Activated CD8-positive, alpha-beta memory T cell treated with anti-CD3 and anti-CD28 coated beads for 36 hours (primary cell): ENCODE data around the gene UBFD1. TPM values are rescaled to one million over a fixed set of nuclear protein-coding genes. Genes with fewer than 3 reads are reported as not detected.

Experiments used
- CTCF ChIA-PET: fragments of 350-600 bp; sonication (Branson Sonifier 250); formaldehyde crosslinking; loops from one replicate; lab custom pipeline; 2021; ENCODE audit warnings: antibody characterized with exemption; lab: Charles Lee
- POLR2A ChIA-PET: fragments of 350-600 bp; sonication (Branson Sonifier 250); formaldehyde crosslinking; loops from one replicate; lab custom pipeline; 2021; ENCODE audit warnings: antibody characterized with exemption; lab: Charles Lee
- total RNA-seq, 2 experiments: library from RNA; stranded (reverse); gene quantifications; one replicate each; pipeline ENCODE4 v1.2.3, GENCODE V29; 2021

Gene UBFD1
- total RNA-seq, 2 experiments from 2014 or later: 56.7 to 62.3 TPM

DNA sequence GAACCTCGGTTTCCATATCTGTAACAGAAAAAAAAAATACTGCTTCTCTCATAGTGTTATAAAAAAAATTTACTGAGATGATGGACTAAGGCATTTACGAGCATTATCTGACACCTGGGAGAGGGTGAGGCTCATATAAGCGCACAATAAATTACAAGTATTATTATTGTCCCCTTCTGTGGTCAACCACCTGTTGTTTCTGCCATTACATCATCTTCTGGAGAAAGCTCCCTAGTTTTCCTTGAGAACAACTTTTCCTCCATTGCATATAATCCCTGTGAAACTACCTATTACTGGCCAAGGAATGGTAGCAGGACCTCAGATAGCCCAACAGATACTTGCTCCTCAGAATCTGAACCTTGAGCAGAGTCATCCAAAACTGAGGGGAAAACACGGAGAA lies 35.6 kb upstream of the UBFD1 start:
- CTCF ChIA-PET: no interaction called here
- POLR2A ChIA-PET: interaction anchor here (1.2 kb wide), 1 partner anchor 19 kb away, joined by 3 read pairs; no protein-coding TSS in a partner anchor

DNA sequence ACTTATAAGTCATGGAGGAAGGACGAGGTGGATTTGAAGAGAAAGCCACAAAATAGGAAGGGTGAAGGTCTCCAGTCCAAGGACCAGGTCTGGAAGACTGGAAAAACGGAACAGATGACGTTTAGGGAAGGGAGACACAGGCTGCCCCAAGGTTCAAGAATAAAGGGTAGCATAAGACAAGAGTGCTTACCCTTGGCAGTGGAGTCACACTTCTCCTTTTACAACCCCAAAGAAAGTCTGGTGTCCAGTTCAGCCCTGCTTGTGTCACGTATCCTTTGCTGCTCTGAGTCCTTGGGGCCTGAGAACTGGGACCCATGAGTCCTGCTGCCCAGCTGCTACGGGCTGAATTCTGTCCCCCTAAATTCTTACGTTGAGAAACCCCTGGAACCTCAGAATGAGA lies 34.2 kb upstream of the UBFD1 start:
- CTCF ChIA-PET: no interaction called here
- POLR2A ChIA-PET: no interaction called here

DNA sequence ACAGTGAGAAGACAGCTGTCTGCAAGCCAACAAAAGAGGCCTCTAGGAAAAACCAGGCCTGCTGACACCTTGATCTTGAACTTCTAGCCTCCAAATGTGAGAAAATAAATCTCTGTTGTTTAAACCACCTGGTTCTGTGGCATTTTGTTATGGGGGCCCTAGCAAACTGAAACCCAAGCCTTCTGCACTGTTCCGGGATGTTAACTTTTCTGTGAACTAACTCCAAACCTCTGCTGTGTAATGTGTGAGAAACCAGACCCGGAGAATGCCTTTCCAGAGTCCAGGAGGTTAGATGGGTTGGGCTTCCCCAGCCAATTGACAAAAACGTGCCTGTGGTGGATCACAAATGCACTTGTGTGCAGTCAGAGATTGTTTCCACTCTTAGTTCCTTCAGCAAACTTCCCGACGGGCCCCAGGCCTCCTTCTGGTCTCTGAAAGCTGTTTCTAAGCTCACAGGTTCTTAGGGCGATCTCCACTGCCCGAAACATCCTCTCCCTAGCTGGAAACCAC lies 33.6 kb upstream of the UBFD1 start:
- POLR2A ChIA-PET: no interaction called here
- CTCF ChIA-PET: no interaction called here

DNA sequence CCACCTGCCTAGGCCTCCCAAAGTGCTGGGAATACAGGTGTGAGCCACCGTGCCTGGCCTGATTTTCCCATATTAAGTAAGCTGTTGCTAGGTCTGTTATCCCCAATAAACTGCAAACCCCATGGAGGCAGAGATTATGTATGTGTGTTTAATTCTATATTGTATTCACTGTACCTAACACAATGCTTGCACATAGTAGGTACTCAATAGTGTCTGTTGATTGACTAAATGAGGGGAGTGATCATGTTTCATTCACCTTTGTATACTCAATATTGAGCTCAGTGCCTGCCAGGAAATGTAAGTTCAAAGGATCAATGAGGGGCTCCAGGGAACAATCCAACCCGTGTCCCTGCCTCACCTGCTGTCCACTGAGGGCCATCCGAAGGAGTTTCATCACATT lies 32.6 kb upstream of the UBFD1 start:
- ChIA-PET CTCF (no interaction called here), POLR2A (no interaction called here)

DNA sequence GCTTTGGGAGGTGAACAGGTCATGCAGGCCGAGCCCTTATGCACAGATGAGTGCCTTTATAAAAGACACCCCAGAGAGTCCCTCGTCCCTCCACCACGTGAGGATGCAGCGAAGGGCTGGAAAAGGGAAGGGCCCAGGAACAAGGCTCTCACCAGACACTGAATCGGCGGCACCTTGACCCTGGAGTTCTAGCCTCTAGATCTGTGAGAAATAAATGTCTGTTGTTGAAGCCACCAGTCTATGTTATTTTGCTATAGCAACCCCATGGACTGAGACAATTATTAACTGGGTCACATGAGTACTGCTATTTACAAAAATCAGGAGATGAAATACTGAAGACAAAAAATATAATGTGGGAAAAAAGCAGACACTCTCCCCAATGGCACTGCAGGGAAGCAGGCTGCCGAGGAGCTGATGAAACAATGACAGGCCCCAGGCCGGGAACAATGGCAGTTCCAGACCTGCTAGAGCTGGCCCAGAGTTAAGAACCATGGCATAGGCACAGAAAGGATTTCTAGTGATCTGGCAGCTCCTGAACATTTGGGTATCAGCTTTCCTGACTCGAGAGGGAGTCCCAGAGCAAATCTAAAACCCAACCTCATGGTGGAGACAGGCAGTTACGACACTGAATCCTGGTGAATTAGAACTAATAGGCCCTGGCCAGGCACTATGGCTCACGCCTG lies 29.4 kb upstream of the UBFD1 start:
- ChIA-PET CTCF (no interaction called here), POLR2A (no interaction called here)

DNA sequence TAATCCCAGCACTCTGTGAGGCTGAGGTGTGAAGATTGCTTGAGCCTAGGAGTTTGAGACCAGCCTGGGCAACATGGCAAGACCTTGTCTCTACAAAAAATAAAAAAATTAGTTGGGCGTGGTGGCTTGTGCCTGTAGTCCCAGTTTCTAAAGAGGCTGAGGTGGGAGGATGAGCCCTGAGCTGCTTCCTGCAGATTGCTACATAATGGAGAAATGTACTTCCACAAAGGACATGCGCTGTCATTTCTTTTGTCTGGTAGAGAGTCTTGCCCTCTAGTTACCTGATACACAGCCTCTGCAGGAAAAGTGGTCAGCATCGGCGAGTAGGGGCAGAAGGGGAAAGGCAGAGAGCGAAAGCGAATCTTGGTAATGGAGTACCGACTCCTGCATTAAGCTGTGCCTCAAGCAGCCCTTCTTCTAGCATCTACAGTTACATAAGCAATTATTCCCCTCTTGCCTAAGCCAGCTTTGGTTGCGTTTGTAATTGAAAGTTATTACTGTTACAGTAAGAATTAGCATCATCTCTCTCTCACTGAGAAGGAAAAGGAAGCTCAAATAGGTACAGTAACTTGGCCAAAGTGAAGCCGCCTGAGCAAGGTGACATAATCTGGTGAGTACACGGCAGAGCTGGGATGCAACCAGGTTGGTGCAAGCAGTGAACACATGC lies 28.8 kb upstream of the UBFD1 start:
- CTCF ChIA-PET: interaction anchor here (1.2 kb wide), 1 partner anchor 11 kb away, joined by 3 read pairs; no protein-coding TSS in a partner anchor
- POLR2A ChIA-PET: no interaction called here

DNA sequence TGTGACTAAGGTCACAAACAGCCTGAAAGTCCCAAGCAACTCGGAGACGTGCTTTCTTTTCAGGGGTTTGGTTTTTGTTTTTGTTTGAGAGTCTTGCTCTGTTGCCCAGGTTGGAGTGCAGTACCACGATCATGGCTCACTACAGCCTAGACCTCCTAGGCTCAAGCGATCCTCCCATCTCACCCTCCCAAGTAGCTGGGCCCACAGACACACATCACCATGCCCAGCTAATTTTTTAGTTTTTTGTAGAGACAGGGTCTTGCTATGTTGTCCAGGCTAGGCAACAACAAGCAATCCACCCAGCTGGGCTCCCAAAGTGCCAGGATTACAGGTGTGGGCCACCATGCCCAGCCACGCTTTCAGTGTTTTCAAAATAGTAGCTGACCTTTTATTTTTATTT lies 27.5 kb upstream of the UBFD1 start:
- POLR2A ChIA-PET: no interaction called here
- CTCF ChIA-PET: interaction anchor here (1.2 kb wide), 1 partner anchor 10 kb away, joined by 3 read pairs; no protein-coding TSS in a partner anchor

DNA sequence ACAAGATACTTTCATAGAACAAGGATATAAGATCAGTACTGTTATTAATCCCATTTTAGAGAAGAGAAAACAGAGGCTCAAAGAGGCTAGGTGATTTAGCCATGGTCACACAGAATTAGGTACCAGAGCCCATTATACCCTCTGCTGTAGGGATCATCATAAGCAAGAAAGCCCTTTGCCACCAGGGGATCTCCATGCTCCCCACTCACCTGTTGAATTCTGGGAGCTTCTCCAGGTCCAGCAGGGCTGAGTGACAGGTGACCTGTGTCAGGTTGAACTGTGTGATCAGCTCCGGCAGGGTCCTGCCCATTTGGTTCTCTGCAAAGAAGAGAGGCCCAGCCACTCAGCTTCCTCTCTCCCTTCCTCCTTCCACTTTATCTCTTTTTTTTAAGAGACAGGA lies 25.1 kb upstream of the UBFD1 start:
- ChIA-PET POLR2A (no interaction called here), CTCF (no interaction called here)

DNA sequence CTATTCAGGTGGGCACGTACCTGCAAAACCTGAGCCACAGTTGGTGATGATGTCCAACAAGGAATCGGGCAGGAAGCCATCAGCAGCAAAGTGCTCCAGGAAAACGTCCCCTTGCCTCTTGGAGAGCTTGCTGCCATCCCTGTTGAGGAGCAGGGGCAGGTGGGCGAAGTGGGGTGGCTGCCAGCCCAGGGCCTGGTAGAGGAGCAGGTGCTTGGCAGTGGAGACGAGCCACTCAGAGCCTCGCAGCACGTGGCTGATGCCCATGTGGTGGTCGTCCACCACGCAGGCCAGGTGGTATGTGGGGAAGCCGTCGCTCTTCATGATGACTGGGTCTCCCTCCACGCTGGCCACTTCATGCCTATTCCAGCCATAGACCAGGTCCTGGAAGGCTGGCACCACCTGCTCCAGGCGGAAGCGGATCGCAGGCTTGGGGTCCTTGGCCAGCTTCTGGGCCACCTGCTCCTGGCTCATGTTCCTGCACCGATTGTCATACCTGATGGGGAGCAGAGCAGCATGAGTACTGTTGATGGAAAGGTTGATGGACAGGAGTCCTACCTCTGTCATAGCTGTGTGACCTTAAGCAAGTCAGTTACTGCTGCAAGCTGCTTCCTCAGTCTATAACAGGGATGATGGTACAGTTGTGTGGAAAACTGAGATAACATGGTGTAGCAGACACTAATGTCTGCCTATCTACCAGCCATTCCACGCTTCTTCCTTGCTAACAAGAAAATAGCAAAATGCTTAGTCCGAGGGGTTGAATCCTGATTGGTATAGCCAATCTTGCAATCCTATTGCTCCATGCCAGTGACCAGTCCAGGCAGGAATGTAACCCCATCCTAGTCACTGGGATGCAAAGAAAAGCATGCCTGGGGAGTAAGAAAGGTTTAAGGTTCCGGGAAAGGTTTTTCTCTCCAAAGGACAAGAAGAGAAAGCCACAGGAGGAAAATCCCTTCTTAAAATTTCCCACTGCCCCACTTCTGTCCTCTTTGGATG lies 22.4 kb upstream of the UBFD1 start:
- CTCF ChIA-PET: no interaction called here

DNA sequence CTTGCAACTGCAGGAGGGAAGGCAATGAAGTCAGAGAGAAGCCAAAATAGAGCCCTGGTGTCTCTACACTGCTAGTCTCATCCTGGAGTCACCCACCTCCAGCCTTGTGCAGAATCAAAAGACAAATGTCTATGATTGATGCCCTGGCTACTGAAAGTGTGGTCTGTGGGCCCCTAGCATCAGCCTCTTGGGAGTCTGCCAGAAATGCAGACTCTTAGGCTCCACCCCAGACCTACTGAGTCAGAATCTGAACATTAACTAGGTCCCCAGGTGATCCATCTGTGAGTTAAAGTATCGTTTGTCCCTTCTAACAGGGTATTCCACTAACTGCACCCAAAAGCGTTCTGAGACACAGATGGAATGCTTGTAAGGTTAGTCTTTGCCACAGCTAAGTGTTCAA lies 21.6 kb upstream of the UBFD1 start:
- CTCF ChIA-PET: no interaction called here
- POLR2A ChIA-PET: no interaction called here

More for the DNA sequence above, 22.4 kb upstream of the UBFD1 start:
- POLR2A ChIA-PET: no interaction called here

DNA sequence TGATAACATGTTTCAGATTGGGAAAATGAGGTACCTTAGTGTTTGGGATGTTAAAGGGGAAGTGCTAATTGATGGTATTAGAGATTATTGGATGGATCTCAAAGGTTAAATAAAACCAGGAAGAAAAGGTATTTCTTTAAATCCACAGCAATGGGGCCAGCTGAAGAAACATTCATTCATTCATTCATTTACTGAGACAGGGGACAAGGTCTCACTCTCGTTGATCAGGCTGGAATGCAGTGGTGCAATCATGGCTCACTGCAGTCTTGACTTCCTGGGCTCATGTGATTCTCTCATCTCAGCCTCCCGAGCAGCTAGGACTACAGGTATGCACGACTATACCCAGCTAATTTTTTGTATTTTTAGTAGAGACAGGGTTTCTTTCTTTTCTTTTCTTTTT lies 20.1 kb upstream of the UBFD1 start:
- CTCF ChIA-PET: no interaction called here
- POLR2A ChIA-PET: no interaction called here

DNA sequence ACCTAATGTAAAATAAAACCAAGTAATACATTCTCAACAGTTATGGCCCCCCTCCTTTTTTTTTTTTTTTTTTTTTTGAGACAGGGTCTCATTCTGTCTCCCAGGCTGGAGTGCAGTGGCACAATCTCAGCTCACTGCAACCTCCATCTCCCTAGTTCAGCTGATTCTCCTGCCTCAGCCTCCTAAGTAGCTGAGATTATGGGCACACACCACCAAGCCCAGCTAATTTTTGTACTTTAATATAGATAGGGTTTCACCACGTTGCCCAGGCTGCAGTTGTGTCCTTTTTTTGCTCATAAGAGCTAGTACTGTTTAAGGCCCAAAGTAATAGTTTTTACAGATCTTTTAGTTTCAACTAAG lies 18.6 kb upstream of the UBFD1 start:
- ChIA-PET POLR2A (no interaction called here), CTCF (interaction anchor here (0.6 kb wide), 1 partner anchor 68 kb away, joined by 3 read pairs; no protein-coding TSS in a partner anchor)

DNA sequence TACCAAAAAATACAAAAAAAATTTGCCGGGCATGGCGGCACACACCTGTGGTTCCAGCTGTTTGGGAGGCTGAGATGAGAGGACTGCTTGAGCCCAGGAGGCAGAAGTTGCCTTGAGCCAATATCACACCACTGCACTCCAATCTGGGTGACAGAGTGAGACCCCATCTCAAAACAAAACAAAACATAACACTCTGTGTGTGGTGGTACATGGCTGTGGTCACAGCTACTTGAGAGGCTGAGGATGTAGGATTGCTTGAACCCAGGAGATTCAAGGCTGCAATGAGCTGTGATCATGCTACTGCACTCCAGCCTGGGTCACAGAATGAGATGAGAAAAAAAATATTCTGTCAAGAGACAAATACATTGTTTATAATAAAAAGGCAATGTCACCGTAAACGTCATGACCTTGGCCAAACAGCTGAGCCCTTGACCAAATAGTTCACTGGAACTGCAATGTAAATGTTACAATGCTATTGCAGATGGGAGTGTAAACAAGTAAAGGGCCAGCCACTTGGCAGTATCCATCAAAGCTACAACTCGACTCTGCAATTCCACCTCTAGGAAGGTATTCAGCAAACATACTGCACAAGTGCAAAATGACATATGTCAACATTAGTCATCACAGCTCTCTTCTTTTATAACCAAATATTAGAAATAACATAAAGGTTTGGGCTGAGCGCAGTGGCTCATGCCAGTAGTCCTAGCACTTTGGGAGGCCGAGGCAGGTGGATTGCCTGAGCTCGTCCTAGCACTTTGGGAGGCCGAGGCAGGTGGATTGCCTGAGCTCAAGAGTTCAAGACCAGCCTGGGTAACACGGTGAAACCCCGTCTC lies 17.3 kb upstream of the UBFD1 start:
- CTCF ChIA-PET: interaction anchor here (1.0 kb wide), 1 partner anchor 11 kb away, joined by 3 read pairs; no protein-coding TSS in a partner anchor
- POLR2A ChIA-PET: interaction anchor here (1.2 kb wide), 1 partner anchor 19 kb away, joined by 3 read pairs; no protein-coding TSS in a partner anchor

DNA sequence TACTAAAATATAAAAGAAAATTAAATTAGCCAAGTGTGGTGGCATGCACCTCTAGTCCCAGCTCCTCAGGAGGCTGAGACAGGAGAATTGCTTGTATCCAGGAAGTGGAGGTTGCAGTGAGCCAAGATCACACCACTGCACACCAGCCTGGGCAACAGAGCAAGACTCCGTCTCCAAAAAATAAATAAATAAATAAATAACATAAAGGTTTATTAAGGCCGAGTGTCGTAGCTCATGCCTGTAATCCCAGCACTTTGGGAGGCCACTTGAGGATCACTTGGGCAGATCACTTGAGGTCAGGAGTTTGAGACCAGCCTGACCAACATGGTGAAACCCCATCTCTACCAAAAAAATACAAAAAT lies 16.7 kb upstream of the UBFD1 start:
- POLR2A ChIA-PET: interaction anchor here (1.2 kb wide), 1 partner anchor 20 kb away, joined by 3 read pairs; no protein-coding TSS in a partner anchor
- CTCF ChIA-PET: interaction anchor here (1.0 kb wide), 1 partner anchor 11 kb away, joined by 3 read pairs; no protein-coding TSS in a partner anchor

DNA sequence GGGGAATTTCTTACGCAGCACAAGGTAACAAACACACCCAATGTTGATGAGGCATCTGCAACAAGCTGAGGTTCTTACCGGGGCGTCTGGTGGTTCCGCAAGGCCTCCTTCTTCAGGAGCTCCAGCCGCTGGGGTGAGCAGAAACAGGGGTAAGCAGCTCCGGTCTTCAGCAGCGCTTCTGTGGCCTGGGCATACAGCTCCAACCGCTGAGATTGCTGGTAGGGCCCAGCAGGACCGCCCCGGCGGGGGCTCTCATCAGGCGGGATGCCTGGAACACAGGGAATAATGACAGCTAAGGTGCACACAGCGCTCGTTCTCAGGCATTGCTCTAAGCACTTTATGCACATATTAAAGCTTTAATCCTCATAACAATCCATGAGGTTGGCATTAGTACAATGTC lies 13.1 kb upstream of the UBFD1 start:
- POLR2A ChIA-PET: no interaction called here

DNA sequence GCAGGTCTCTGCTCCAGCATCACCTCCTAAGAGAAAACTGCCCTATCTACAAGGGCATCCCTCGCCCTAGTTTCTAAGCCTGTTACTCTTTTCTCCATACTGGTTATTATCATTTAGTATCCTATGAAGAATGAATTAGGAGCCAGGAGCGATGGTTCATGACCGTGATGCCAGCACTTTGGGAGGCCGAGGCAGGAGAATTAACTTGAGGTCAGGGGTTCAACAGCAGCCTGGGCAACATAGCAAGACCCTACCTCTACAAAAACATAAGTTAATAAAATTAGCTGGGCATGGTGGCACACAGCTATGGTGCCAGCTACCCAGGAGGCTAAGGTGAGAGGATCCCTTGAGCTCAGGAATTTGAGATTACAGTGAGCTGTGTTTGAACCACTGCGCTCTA lies 7.6 kb upstream of the UBFD1 start:
- CTCF ChIA-PET: interaction anchor here (0.6 kb wide), 1 partner anchor 37 kb away, joined by 3 read pairs; no protein-coding TSS in a partner anchor
- POLR2A ChIA-PET: interaction anchor here (0.6 kb wide), 1 partner anchor 31 kb away, joined by 4 read pairs; no protein-coding TSS in a partner anchor

More for the DNA sequence above, 13.1 kb upstream of the UBFD1 start:
- CTCF ChIA-PET: no interaction called here

DNA sequence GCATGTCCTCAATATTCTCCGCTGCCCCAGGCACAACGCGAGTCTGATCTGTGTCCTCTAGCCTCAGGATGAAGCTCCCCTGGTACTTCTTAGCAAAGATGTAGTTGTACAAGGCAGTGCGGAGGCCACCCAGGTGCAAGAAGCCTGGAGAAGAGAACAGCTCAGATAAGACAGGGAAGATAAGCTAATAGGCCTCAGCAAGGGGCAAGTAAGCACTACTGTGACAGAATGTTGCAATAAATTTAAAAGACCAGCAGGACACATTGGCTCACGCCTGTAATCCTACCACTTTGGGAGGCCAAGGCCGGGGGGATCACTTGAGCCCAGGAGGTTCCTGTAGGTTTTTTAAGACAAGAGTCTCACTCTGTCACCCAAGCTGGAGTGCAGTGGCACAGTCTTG lies 5.4 kb upstream of the UBFD1 start:
- CTCF ChIA-PET: interaction anchor here (1.0 kb wide), 1 partner anchor 42 kb away, joined by 3 read pairs; the partner anchor contains the start of gene GGA2
- POLR2A ChIA-PET: no interaction called here

DNA sequence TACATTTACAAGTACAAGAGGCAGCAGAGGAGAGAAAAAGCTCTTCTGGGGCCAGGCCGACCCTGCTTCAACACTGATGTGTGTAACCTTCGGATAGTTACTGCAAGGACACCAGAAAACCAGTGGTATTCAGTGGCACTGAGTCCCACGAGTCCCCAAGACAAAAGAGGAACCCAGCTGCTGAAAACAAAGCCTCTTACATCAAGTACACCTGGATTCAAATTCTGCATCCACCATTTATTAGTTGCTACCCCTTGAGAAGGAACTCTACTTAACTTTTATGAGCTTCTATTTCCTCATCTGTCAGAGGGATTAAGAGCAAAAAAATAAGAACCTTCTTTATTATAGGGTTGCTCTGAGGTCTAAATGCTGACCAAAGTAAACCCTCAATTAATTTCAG lies 3.0 kb upstream of the UBFD1 start:
- ChIA-PET POLR2A (no interaction called here), CTCF (interaction anchor here (1.2 to 1.6 kb wide), 2 partner anchors 42 to 119 kb away, joined by 3 to 5 read pairs; no protein-coding TSS in a partner anchor)
